H9 (cell line): ENCODE results near the gene DCAF5. TPM values are rescaled to one million over a fixed set of nuclear protein-coding genes. Genes with fewer than 3 reads are reported as not detected.

Experiments used
- DNase-seq: peaks from one replicate; pipeline ENCODE4 v3.0.0-alpha.2; 2017
- H2AFZ ChIP-seq: one replicate; pipeline ENCODE4 v1.6.1; 2013; ENCODE audit warnings: mild to moderate bottlenecking, low read length, control low read depth, moderate library complexity
- H2AK5ac ChIP-seq: 2 replicates; pipeline ENCODE4 v1.6.1; 2013; ENCODE audit warnings: low read length, control low read depth, mixed read lengths; ENCODE audit not compliant: insufficient read length
- H2BK120ac ChIP-seq: one replicate; pipeline ENCODE4 v1.6.1; 2013; ENCODE audit warnings: low read depth, mild to moderate bottlenecking, low read length, control low read depth, inconsistent platforms; ENCODE audit not compliant: poor library complexity, severe bottlenecking
- H2BK12ac ChIP-seq: 2 replicates; pipeline ENCODE4 v1.6.1; 2013; ENCODE audit warnings: low read length, control low read depth, mixed read lengths, low read depth; ENCODE audit not compliant: insufficient read length
- H2BK15ac ChIP-seq: 2 replicates; pipeline ENCODE4 v1.6.1; 2013; ENCODE audit warnings: low read depth, low read length, control low read depth
- H2BK20ac ChIP-seq: one replicate; pipeline ENCODE4 v1.6.1; 2013; ENCODE audit warnings: low read depth, mild to moderate bottlenecking, low read length, control low read depth, inconsistent platforms; ENCODE audit not compliant: poor library complexity, severe bottlenecking
- H2BK5ac ChIP-seq: 2 replicates; pipeline ENCODE4 v1.6.1; 2013; ENCODE audit warnings: low read length, control low read depth, mixed read lengths; ENCODE audit not compliant: insufficient read length
- H3K14ac ChIP-seq: 2 replicates; pipeline ENCODE4 v1.6.1; 2013; ENCODE audit warnings: low read length, control low read depth; ENCODE audit not compliant: insufficient read depth
- H3K18ac ChIP-seq: 2 replicates; pipeline ENCODE4 v1.6.1; 2013; ENCODE audit warnings: low read depth, mild to moderate bottlenecking, mixed read lengths, low read length, control low read depth; ENCODE audit not compliant: insufficient read length
- H3K23ac ChIP-seq: 2 replicates; pipeline ENCODE4 v1.6.1; 2013; ENCODE audit warnings: low read length, control low read depth, mixed read lengths, low read depth; ENCODE audit not compliant: insufficient read length
- H3K23me2 ChIP-seq: 2 replicates; pipeline ENCODE4 v1.6.1; 2013; ENCODE audit warnings: low read depth, mild to moderate bottlenecking, mixed read lengths, low read length, control low read depth; ENCODE audit not compliant: insufficient read length, poor library complexity, severe bottlenecking
- H3K27ac ChIP-seq: 2 replicates; pipeline ENCODE4 v1.5.1; 2013; ENCODE audit warnings: low read length, control low read depth, mixed read lengths, low read depth; ENCODE audit not compliant: insufficient read length
- H3K27me3 ChIP-seq: 2 replicates; pipeline ENCODE4 v1.6.1; 2013; ENCODE audit warnings: low read length, control low read depth, inconsistent platforms; ENCODE audit not compliant: insufficient read depth
- H3K4ac ChIP-seq: 2 replicates; pipeline ENCODE4 v1.6.1; 2013; ENCODE audit warnings: low read depth, mild to moderate bottlenecking, control low read depth, inconsistent platforms, low read length, moderate library complexity
- H3K4me1 ChIP-seq: 2 replicates; pipeline ENCODE4 v1.6.1; 2013; ENCODE audit warnings: low read length, control low read depth, inconsistent platforms; ENCODE audit not compliant: insufficient read depth
- H3K4me2 ChIP-seq: 2 replicates; pipeline ENCODE4 v1.6.1; 2013; ENCODE audit warnings: low read length, control low read depth, mixed read lengths; ENCODE audit not compliant: insufficient read length, insufficient read depth
- H3K56ac ChIP-seq: 2 replicates; pipeline ENCODE4 v1.6.1; 2013; ENCODE audit warnings: low read depth, mild to moderate bottlenecking, mixed read lengths, low read length, control low read depth; ENCODE audit not compliant: insufficient read length
- H3K79me1 ChIP-seq: 2 replicates; pipeline ENCODE4 v1.6.1; 2013; ENCODE audit warnings: low read depth, mild to moderate bottlenecking, moderate library complexity, low read length, control low read depth, inconsistent platforms; ENCODE audit not compliant: insufficient read depth, poor library complexity, severe bottlenecking
- H3K79me2 ChIP-seq: 2 replicates; pipeline ENCODE4 v1.6.1; 2013; ENCODE audit warnings: low read length, control low read depth, inconsistent platforms; ENCODE audit not compliant: insufficient read depth
- H3K9ac ChIP-seq: 2 replicates; pipeline ENCODE4 v1.6.1; 2013; ENCODE audit warnings: low read length, control low read depth, mixed read lengths; ENCODE audit not compliant: insufficient read length; ENCODE audit errors: extremely low read depth
- H3K9me3 ChIP-seq: one replicate; pipeline ENCODE4 v1.6.1; 2013; ENCODE audit warnings: low read depth, low read length, inconsistent platforms; ENCODE audit not compliant: control insufficient read depth
- H3T11ph ChIP-seq: one replicate; pipeline ENCODE4 v1.6.1; 2013; ENCODE audit warnings: mild to moderate bottlenecking, low read length, control low read depth, inconsistent platforms
- H4K20me1 ChIP-seq: one replicate; pipeline ENCODE4 v1.6.1; 2013; ENCODE audit not compliant: control insufficient read depth, insufficient read length, insufficient read depth
- H4K5ac ChIP-seq: 2 replicates; pipeline ENCODE4 v1.6.1; 2013; ENCODE audit warnings: low read depth, mild to moderate bottlenecking, mixed read lengths, low read length, control low read depth; ENCODE audit not compliant: insufficient read length
- H4K8ac ChIP-seq: replicated peaks from 2 replicates; pipeline ENCODE4 v1.6.1; 2013; ENCODE audit warnings: low read length, control low read depth, mixed read lengths, low read depth; ENCODE audit not compliant: insufficient read length
- H4K91ac ChIP-seq: 2 replicates; pipeline ENCODE4 v1.6.1; 2013; ENCODE audit warnings: low read depth, mild to moderate bottlenecking, moderate library complexity, mixed read lengths, low read length, control low read depth; ENCODE audit not compliant: insufficient read length
- H3K27ac Mint-ChIP-seq, 3 experiments: 2 replicates in 2 of 3; 3 replicates in 1 of 3; pipeline ENCODE4 v1.8.0; 2020 to 2021; ENCODE audit warnings: mixed read lengths in 3 of 3, mild to moderate bottlenecking in 1 of 3, moderate library complexity in 1 of 3
- H3K27me3 Mint-ChIP-seq: 2 replicates; pipeline ENCODE4 v1.8.0; 2021; ENCODE audit warnings: low read depth, mild to moderate bottlenecking, moderate library complexity, mixed read lengths
- H3K36me3 Mint-ChIP-seq, 3 experiments: 2 replicates in 2 of 3; 3 replicates in 1 of 3; pipeline ENCODE4 v1.8.0; 2020 to 2021; ENCODE audit warnings: low read depth in 3 of 3, mixed read lengths in 3 of 3; ENCODE audit not compliant: insufficient read depth in 1 of 3
- H3K4me1 Mint-ChIP-seq, 2 experiments: 2 replicates each; pipeline ENCODE4 v1.8.0; 2020; ENCODE audit warnings: mixed read lengths in 2 of 2
- H3K4me3 Mint-ChIP-seq, 2 experiments: 2 replicates in 1 of 2; 3 replicates in 1 of 2; pipeline ENCODE4 v1.8.0; 2020 to 2021; ENCODE audit warnings: mild to moderate bottlenecking in 2 of 2, mixed read lengths in 2 of 2, moderate library complexity in 1 of 2
- H3K9me3 Mint-ChIP-seq, 2 experiments: 2 replicates in 1 of 2; 3 replicates in 1 of 2; pipeline ENCODE4 v1.8.0; 2020; ENCODE audit warnings: mild to moderate bottlenecking in 2 of 2, mixed read lengths in 2 of 2, moderate library complexity in 1 of 2
- WGBS: extraction: QIAGEN DNeasy Blood & Tissue Kit; methylation state at CpG from one replicate; pipeline ENCODE4 v1.1.7; 2013; ENCODE audit warnings: missing lambda C conversion rate, low lambda C conversion rate, mixed read lengths; ENCODE audit not compliant: insufficient read length; ENCODE audit errors: extremely low coverage; 5-methylcytosine and 5-hydroxymethylcytosine counted together
- total RNA-seq: library from RNA; stranded (reverse); gene quantifications from 2 replicates; pipeline ENCODE4 v1.2.1, GENCODE V29; 2021
- TF ChIP-seq, protein P1 (sequence below): fragments of 200-600 bp; sonication (generic); conservative IDR thresholded peaks from 3 replicates; pipeline ENCODE4 v1.8.0; 2021; ENCODE audit warnings: antibody characterized with exemption, mild to moderate bottlenecking

DCAF5 gene
- total RNA-seq, 1 experiment from 2014 or later: 31.4 TPM

DNA sequence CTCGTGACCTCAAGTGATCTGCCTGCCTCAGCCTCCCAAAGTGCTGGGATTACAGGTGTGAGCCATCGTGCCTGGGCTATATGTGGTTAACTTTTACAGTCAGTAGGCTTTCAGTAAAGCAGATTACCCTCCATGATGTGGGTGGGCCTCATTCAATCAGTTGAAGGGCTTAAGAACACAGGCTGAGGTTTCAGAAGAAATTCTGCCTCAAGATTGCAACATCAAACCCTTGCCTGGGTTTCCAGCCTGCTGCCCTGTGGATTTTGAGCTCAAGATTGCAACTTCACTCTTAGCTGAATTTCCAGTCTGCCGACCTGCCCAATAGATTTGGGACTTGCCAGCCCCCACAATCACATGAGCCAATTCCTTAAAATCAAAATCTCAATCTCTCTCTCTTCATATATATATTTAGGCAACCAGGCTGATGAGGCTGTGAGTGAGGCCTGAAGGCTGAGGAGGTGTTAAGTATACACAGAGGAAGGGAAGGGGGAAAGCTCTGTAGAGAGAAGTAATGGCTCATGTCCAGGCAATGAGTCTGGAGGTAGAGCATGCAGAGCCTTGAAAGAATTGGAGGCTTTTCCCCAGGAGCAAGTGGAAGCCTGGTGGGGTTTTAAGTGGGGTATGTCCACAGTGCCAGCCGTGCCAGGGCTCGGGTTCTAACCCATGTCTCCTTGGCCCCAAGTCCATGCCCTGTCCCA lies 140.5 kb downstream of the DCAF5 start:
- Histone ChIP-seq H3K23ac (no peak overlapping the region), H3K27ac (no peak overlapping the region), H4K20me1 (no peaks in the 10 kb centered on the region), H2BK5ac (no peak overlapping the region), H3K56ac (no peak overlapping the region), H3K79me1 (no peaks in the 10 kb centered on the region), H4K5ac (no peak overlapping the region), H3K4me1 (peaks cover 8% of the 10 kb centered on the region; the same call in 1 of the 2 replicates), H2BK15ac (no peak overlapping the region), H2BK12ac (no peak overlapping the region), H2BK120ac (no peak overlapping the region), H3K14ac (no peak overlapping the region), H2AFZ (no peak overlapping the region), H3K23me2 (no peaks in the 10 kb centered on the region), H3T11ph (no peak overlapping the region), H3K9me3 (no peaks in the 10 kb centered on the region), H3K18ac (no peak overlapping the region), H3K9ac (no peak overlapping the region), H3K4me2 (no peak overlapping the region), H3K4ac (no peak overlapping the region), H3K79me2 (no peaks in the 10 kb centered on the region), H2BK20ac (no peak overlapping the region), H4K91ac (no peak overlapping the region), H4K8ac (no peak overlapping the region), H3K27me3 (no peaks in the 10 kb centered on the region), H2AK5ac (no peak overlapping the region)
- DNase-seq: no peak
- TF ChIP-seq, protein P1, sequence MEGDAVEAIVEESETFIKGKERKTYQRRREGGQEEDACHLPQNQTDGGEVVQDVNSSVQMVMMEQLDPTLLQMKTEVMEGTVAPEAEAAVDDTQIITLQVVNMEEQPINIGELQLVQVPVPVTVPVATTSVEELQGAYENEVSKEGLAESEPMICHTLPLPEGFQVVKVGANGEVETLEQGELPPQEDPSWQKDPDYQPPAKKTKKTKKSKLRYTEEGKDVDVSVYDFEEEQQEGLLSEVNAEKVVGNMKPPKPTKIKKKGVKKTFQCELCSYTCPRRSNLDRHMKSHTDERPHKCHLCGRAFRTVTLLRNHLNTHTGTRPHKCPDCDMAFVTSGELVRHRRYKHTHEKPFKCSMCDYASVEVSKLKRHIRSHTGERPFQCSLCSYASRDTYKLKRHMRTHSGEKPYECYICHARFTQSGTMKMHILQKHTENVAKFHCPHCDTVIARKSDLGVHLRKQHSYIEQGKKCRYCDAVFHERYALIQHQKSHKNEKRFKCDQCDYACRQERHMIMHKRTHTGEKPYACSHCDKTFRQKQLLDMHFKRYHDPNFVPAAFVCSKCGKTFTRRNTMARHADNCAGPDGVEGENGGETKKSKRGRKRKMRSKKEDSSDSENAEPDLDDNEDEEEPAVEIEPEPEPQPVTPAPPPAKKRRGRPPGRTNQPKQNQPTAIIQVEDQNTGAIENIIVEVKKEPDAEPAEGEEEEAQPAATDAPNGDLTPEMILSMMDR: no peak
- H3K36me3 Mint-ChIP-seq: no peaks in the 10 kb centered on the region
- no CpG with 5 or more reads among the region's 5 CpGs for WGBS
- peaks cover 17 to 26% of the 10 kb centered on the region in 2 experiments for H3K4me1 Mint-ChIP-seq
- H3K27ac Mint-ChIP-seq: no peak overlapping the region; a peak in 1 of 7 replicates
- no peaks in the 10 kb centered on the region for H3K27me3 Mint-ChIP-seq
- no peak overlapping the region for H3K4me3 Mint-ChIP-seq
- H3K9me3 Mint-ChIP-seq: no peaks in the 10 kb centered on the region
